HFFc6 (cell line): ENCODE results near the gene SRM. TPM values are rescaled to one million over a fixed set of nuclear protein-coding genes. Genes with fewer than 3 reads are reported as not detected.

ENCODE experiments used
- total RNA-seq, 6 experiments: library from RNA; stranded (reverse); fragmentation: NEBNext Ultra II Directional; extraction: Animal tissue kit (Norgen Biotek cat#: 25700); gene quantifications; 2 replicates in 1 of 6; 3 replicates in 5 of 6; pipeline ENCODE4 v1.2.3, GENCODE V29; 2021

Gene SRM
- total RNA-seq, 6 experiments from 2014 or later: 262 to 308 (median 295) TPM

Other genes starting within 250 kb of the SRM start
- 100 to 1,000 TPM; 133 to 178 (median 171) TPM for gene TARDBP, start 47.4 kb downstream of the SRM start, total RNA-seq
- gene MASP2, start 12.8 kb downstream of the SRM start, total RNA-seq: under 1 TPM in 1 of 6 experiments, not detected in 5; 0.12 TPM
- gene EXOSC10, start 39.9 kb upstream of the SRM start, total RNA-seq: 10 to 100 TPM; 40.1 to 49.4 (median 47.5) TPM
- not detected for gene ANGPTL7, start 129.3 kb upstream of the SRM start, total RNA-seq
- gene MTOR, start 202.5 kb upstream of the SRM start, total RNA-seq: 10 to 100 TPM; 36.6 to 41.2 (median 38.2) TPM
- gene UBIAD1, start 213.2 kb upstream of the SRM start, total RNA-seq: 10 to 100 TPM; 12.8 to 18.3 (median 13.8) TPM